Parathyroid adenoma (tissue), 2 donors: ENCODE results near the gene C3orf33.

Experiments
- H2AFZ ChIP-seq: fragments of 300-600 bp; sonication (generic); one replicate; pipeline ENCODE4 v1.7.0; 2017; ENCODE audit warnings: antibody characterized with exemption, mild to moderate bottlenecking
- H3K27ac ChIP-seq: fragments of 300-600 bp; sonication (generic); one replicate; pipeline ENCODE4 v1.7.0; 2017
- H3K27me3 ChIP-seq: fragments of 300-600 bp; sonication (generic); one replicate; pipeline ENCODE4 v1.7.0; 2017; ENCODE audit warnings: low read length; ENCODE audit not compliant: control insufficient read depth, insufficient read depth
- H3K36me3 ChIP-seq: fragments of 300-600 bp; sonication (generic); one replicate; pipeline ENCODE4 v1.7.0; 2017; ENCODE audit warnings: low read length; ENCODE audit not compliant: control insufficient read depth, insufficient read depth
- H3K4me1 ChIP-seq: fragments of 300-600 bp; sonication (generic); one replicate; pipeline ENCODE4 v1.7.0; 2017; ENCODE audit warnings: control low read depth
- H3K4me2 ChIP-seq: fragments of 300-600 bp; sonication (generic); one replicate; pipeline ENCODE4 v1.7.0; 2017; ENCODE audit warnings: low read length
- H3K4me3 ChIP-seq: fragments of 300-600 bp; sonication (generic); one replicate; pipeline ENCODE4 v1.7.0; 2017; ENCODE audit warnings: low read depth, low read length
- H3K79me2 ChIP-seq: fragments of 300-600 bp; sonication (generic); one replicate; pipeline ENCODE4 v1.7.0; 2017; ENCODE audit warnings: control low read depth
- H3K9ac ChIP-seq: fragments of 300-600 bp; sonication (generic); one replicate; pipeline ENCODE4 v1.7.0; 2017; ENCODE audit warnings: mild to moderate bottlenecking
- H3K9me3 ChIP-seq: fragments of 300-600 bp; sonication (generic); one replicate; pipeline ENCODE4 v1.7.0; 2017; ENCODE audit warnings: low read length; ENCODE audit not compliant: control insufficient read depth
- CTCF ChIP-seq: fragments of 300-600 bp; sonication (generic); IDR thresholded peaks from one replicate; pipeline ENCODE4 v1.7.0; 2017; ENCODE audit warnings: antibody characterized with exemption, mild to moderate bottlenecking
- donor health status: primary hyperparathyroidism.

Gene C3orf33

GRCh38 chr3:155804323-155804722 is 1.8 kb downstream of the C3orf33 start:
- Histone ChIP-seq H3K9me3 (no peaks in the 10 kb centered on the region), H3K4me3 (no peak overlapping the region), H3K79me2 (no peaks in the 10 kb centered on the region), H3K36me3 (no peaks in the 10 kb centered on the region), H3K4me2 (no peak overlapping the region), H2AFZ (no peak overlapping the region), H3K27ac (no peak overlapping the region), H3K4me1 (peaks cover 3% of the 10 kb centered on the region), H3K27me3 (no peaks in the 10 kb centered on the region), H3K9ac (no peak overlapping the region)
- no peak for TF ChIP-seq CTCF

GRCh38 chr3:155792532-155792931 is 13.5 kb downstream of the C3orf33 start:
- H3K36me3 ChIP-seq = no peaks in the 10 kb centered on the region
- H3K4me2 ChIP-seq = no peak overlapping the region
- no peaks in the 10 kb centered on the region for H3K27me3 ChIP-seq
- H2AFZ ChIP-seq = no peak overlapping the region
- no peak for TF ChIP-seq CTCF
- H3K9ac ChIP-seq = no peak overlapping the region
- no peaks in the 10 kb centered on the region for H3K9me3 ChIP-seq
- H3K79me2 ChIP-seq = peaks cover 4% of the 10 kb centered on the region
- H3K4me1 ChIP-seq = no peaks in the 10 kb centered on the region
- H3K27ac ChIP-seq = no peak overlapping the region
- H3K4me3 ChIP-seq = no peak overlapping the region

- no peak overlapping the region for H3K9ac ChIP-seq
- peaks cover 5% of the 10 kb centered on the region for H3K79me2 ChIP-seq
- TF ChIP-seq CTCF = no peak
Observed at GRCh38 chr3:155791190-155791589, 14.9 kb downstream of the C3orf33 start.

GRCh38 chr3:155790272-155790925 is 15.7 kb downstream of the C3orf33 start:
- H3K79me2 ChIP-seq = peaks cover 5% of the 10 kb centered on the region
- TF ChIP-seq CTCF = no peak

More at GRCh38 chr3:155791190-155791589, 14.9 kb downstream of the C3orf33 start:
- no peaks in the 10 kb centered on the region for H3K27me3 ChIP-seq
- H3K4me2 ChIP-seq = no peak overlapping the region
- no peak overlapping the region for H3K4me3 ChIP-seq
- no peaks in the 10 kb centered on the region for H3K4me1 ChIP-seq
- H2AFZ ChIP-seq = no peak overlapping the region
- no peaks in the 10 kb centered on the region for H3K9me3 ChIP-seq
- no peaks in the 10 kb centered on the region for H3K36me3 ChIP-seq
- H3K27ac ChIP-seq = no peak overlapping the region

More at GRCh38 chr3:155790272-155790925, 15.7 kb downstream of the C3orf33 start:
- Histone ChIP-seq H3K9me3 (no peaks in the 10 kb centered on the region), H3K4me1 (no peaks in the 10 kb centered on the region), H3K27me3 (no peaks in the 10 kb centered on the region), H3K4me2 (no peak overlapping the region), H3K9ac (no peak overlapping the region), H3K4me3 (no peak overlapping the region), H3K27ac (no peak overlapping the region), H2AFZ (no peak overlapping the region), H3K36me3 (no peaks in the 10 kb centered on the region)
